Vagina (tissue), 2 donors: ENCODE results near the gene FAM180A. TPM values are rescaled to one million over a fixed set of nuclear protein-coding genes. Genes with fewer than 3 reads are reported as not detected.

Source experiments
- DNase-seq, 2 donors: peaks; one replicate each; pipeline ENCODE4 v3.0.0-alpha.2; 2017; ENCODE audit errors: extremely low spot score in 2 of 2
- H3K27ac ChIP-seq: fragments of 200-600 bp; sonication (generic); one replicate; pipeline ENCODE4 v1.5.1; 2019
- H3K27me3 ChIP-seq: fragments of 200-600 bp; sonication (generic); one replicate; pipeline ENCODE4 v1.5.1; 2019
- H3K36me3 ChIP-seq, 2 donors: fragments of 200-600 bp; sonication (generic); one replicate each; pipeline ENCODE4 v1.5.1; 2017 to 2019
- H3K4me1 ChIP-seq: fragments of 200-600 bp; sonication (generic); one replicate; pipeline ENCODE4 v1.5.1; 2019
- H3K4me3 ChIP-seq, 2 donors: fragments of 200-600 bp; sonication (generic); 1 replicate in 1 of 2; 2 replicates in 1 of 2; pipeline ENCODE4 v1.5.1; 2016 to 2019
- H3K9me3 ChIP-seq: fragments of 200-600 bp; sonication (generic); one replicate; pipeline ENCODE4 v1.5.1; 2019
- CTCF ChIP-seq, 3 experiments: fragments of 450-650 bp in 2 of 3; fragments of 200-600 bp in 1 of 3; sonication (generic) in 1 of 3; IDR thresholded peaks; one replicate each; pipeline ENCODE4 v1.5.1; 2017 to 2019; ENCODE audit warnings: antibody characterized with exemption in 3 of 3, mild to moderate bottlenecking in 2 of 3, moderate library complexity in 2 of 3
- POLR2A ChIP-seq, 2 donors: fragments of 450-650 bp; IDR thresholded peaks; one replicate each; pipeline ENCODE4 v1.6.1; 2017; ENCODE audit warnings: antibody characterized with exemption in 2 of 2, mild to moderate bottlenecking in 2 of 2, moderate library complexity in 2 of 2
- POLR2AphosphoS5 ChIP-seq, 2 donors: sonication (generic); formaldehyde crosslinking; IDR thresholded peaks; one replicate each; pipeline ENCODE4 v1.9.0; 2017; ENCODE audit warnings: antibody characterized with exemption in 2 of 2, mild to moderate bottlenecking in 2 of 2, low read depth in 1 of 2; ENCODE audit not compliant: insufficient read depth in 1 of 2
- intact Hi-C: fragments of 100-400 bp; cut with DNase I; formaldehyde crosslinking; loops from one replicate; pipeline ENCODE4 v1.15.1; 2023
- total RNA-seq: library from RNA; depleted of rRNA; stranded (reverse); fragments of >200 nt; gene quantifications from one replicate; pipeline ENCODE4 v1.2.3, GENCODE V29; 2016

FAM180A gene
- total RNA-seq, 1 donor from 2014 or later, result 7.1 TPM

DNA sequence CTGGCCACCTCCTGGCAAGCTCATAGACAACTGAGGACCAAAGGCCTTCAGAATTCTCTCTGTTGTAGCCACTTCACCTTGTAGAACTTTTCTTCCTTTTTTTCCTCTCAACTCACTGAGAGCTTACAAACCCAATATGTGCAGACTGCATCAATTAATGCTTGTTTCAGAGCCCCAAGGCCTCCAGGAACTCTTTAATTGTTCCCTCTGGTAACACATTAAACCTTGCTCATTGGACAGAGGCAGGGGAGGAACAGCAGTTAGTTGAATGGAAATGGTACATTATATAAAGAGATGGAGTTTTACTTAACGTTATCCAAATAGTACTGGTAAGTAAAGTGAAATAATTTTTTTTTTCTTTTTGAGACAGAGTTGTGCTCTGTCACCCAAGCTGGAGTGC lies 61.1 kb downstream of the FAM180A start:
- DNase-seq, result no peak
- Histone ChIP-seq H3K4me3 (no peak overlapping the region), H3K27ac (no peak overlapping the region), H3K27me3 (no peaks in the 10 kb centered on the region), H3K36me3 (peaks cover 0 to 20% of the 10 kb centered on the region in 2 donors), H3K9me3 (no peaks in the 10 kb centered on the region), H3K4me1 (peaks cover 14% of the 10 kb centered on the region)
- intact Hi-C loops, result no loop called here
- TF ChIP-seq CTCF (IDR thresholded peaks at IDR 0.05) (no peak), POLR2AphosphoS5 (IDR thresholded peaks at IDR 0.05; ENCODE audit: insufficient read depth in 1 of 2, low read depth in 1 of 2) (no peak), POLR2A (IDR thresholded peaks at IDR 0.05) (no peak)

GRCh38 chr7:135685306-135686084 lies 63.1 kb downstream of the FAM180A start:
- no peak for DNase-seq
- intact Hi-C loops, result no loop called here

GRCh38 chr7:135684699-135685098 lies 63.9 kb downstream of the FAM180A start:
- Histone ChIP-seq H3K27ac (no peak overlapping the region), H3K9me3 (no peaks in the 10 kb centered on the region), H3K36me3 (peaks cover 0 to 2% of the 10 kb centered on the region in 2 donors), H3K4me3 (no peak overlapping the region), H3K4me1 (peaks cover 14% of the 10 kb centered on the region), H3K27me3 (no peaks in the 10 kb centered on the region)
- intact Hi-C loops, result no loop called here
- DNase-seq, result no peak
- TF ChIP-seq POLR2AphosphoS5 (IDR thresholded peaks at IDR 0.05; ENCODE audit: insufficient read depth in 1 of 2, low read depth in 1 of 2) (no peak), CTCF (IDR thresholded peaks at IDR 0.05) (no peak), POLR2A (IDR thresholded peaks at IDR 0.05) (no peak)

More at GRCh38 chr7:135685306-135686084, 63.1 kb downstream of the FAM180A start:
- H3K27me3 ChIP-seq, result no peaks in the 10 kb centered on the region
- H3K4me3 ChIP-seq, result no peak overlapping the region
- TF ChIP-seq POLR2A (IDR thresholded peaks at IDR 0.05) (no peak), CTCF (IDR thresholded peaks at IDR 0.05) (no peak), POLR2AphosphoS5 (IDR thresholded peaks at IDR 0.05; ENCODE audit: insufficient read depth in 1 of 2, low read depth in 1 of 2) (no peak)
- no peaks in the 10 kb centered on the region for H3K9me3 ChIP-seq
- H3K27ac ChIP-seq, result no peak overlapping the region
- H3K36me3 ChIP-seq, result peaks cover 0 to 4% of the 10 kb centered on the region in 2 donors
- peaks cover 14% of the 10 kb centered on the region for H3K4me1 ChIP-seq

DNA sequence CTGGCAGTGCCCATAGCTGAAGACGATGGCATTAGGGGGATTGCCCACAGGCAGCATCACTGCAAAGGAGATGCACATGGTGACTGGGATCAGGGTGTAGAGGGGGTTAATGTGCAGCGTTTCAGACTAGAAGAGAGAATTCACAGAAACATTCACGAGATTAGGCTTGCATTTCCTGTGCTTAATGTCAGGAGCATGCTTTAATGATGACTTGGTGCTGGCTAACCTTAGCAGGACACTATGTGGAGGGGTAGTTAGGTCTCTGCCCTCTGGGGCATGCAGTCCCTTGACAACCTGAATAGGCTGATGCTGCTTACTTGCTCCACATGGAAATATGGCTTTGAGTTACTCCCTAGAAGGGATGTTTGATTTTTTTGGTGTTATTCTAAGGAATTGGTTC lies 64.5 kb downstream of the FAM180A start:
- H3K4me1 ChIP-seq, result peaks cover 19% of the 10 kb centered on the region
- no peak overlapping the region for H3K4me3 ChIP-seq
- TF ChIP-seq POLR2AphosphoS5 (IDR thresholded peaks at IDR 0.05; ENCODE audit: insufficient read depth in 1 of 2, low read depth in 1 of 2), result no peak
- TF ChIP-seq CTCF (IDR thresholded peaks at IDR 0.05), result no peak
- TF ChIP-seq POLR2A (IDR thresholded peaks at IDR 0.05), result no peak
- no peak for DNase-seq
- intact Hi-C loops, result no loop called here
- no peaks in the 10 kb centered on the region for H3K27me3 ChIP-seq
- no peaks in the 10 kb centered on the region for H3K36me3 ChIP-seq
- H3K27ac ChIP-seq, result no peak overlapping the region
- no peaks in the 10 kb centered on the region for H3K9me3 ChIP-seq

GRCh38 chr7:135683609-135684008 lies 65.0 kb downstream of the FAM180A start:
- no peak for DNase-seq
- intact Hi-C loops, result no loop called here
- no peaks in the 10 kb centered on the region for H3K36me3 ChIP-seq
- H3K9me3 ChIP-seq, result no peaks in the 10 kb centered on the region
- no peak for TF ChIP-seq POLR2AphosphoS5 (IDR thresholded peaks at IDR 0.05; ENCODE audit: insufficient read depth in 1 of 2, low read depth in 1 of 2)
- no peak for TF ChIP-seq POLR2A (IDR thresholded peaks at IDR 0.05)
- TF ChIP-seq CTCF (IDR thresholded peaks at IDR 0.05), result no peak
- no peaks in the 10 kb centered on the region for H3K27me3 ChIP-seq
- H3K4me1 ChIP-seq, result peaks cover 22% of the 10 kb centered on the region
- no peak overlapping the region for H3K27ac ChIP-seq
- H3K4me3 ChIP-seq, result no peak overlapping the region
